HG03571 (cell line): ENCODE results near the gene PDF.

Experiments
- ATAC-seq: cut with Tn5 transposase; IDR thresholded peaks from one replicate; pipeline ENCODE4 v1.9.1; 2021; ENCODE audit not compliant: unreplicated experiment

The PDF gene

GRCh38 chr16:69339289-69340094 is 9.1 kb upstream of the PDF start, which contains the start of the genes COG8 and NIP7:
TSS of gene COG8 (minus strand) at chr16:69339564. CDS start at chr16:69339552, 12 bp downstream.
TSS of gene NIP7 (plus strand) at chr16:69339772. CDS start at chr16:69339830, 58 bp downstream.
- ATAC-seq: peak; percentile 86

GRCh38 chr16:69338557-69339288 is 8.3 kb upstream of the PDF start:
- no peak for ATAC-seq

- no peak for ATAC-seq
These were observed 4.3 kb upstream of the PDF start for GRCh38 chr16:69334696-69335095.

- peak; percentile 22 for ATAC-seq
These were observed 761 bp downstream of the PDF start for GRCh38 chr16:69329369-69330285.

- no peak for ATAC-seq
These were observed 1.5 kb downstream of the PDF start for GRCh38 chr16:69328854-69329316.

GRCh38 chr16:69327585-69328310 is 2.6 kb downstream of the PDF start:
- ATAC-seq: no peak

GRCh38 chr16:69326172-69326873 is 4.1 kb downstream of the PDF start:
- no peak for ATAC-seq

- no peak for ATAC-seq
These were observed 4.6 kb downstream of the PDF start for GRCh38 chr16:69325784-69326171.

GRCh38 chr16:69324585-69325253 is 5.7 kb downstream of the PDF start:
- no peak for ATAC-seq

GRCh38 chr16:69324013-69324531 is 6.3 kb downstream of the PDF start:
- ATAC-seq: no peak

GRCh38 chr16:69323415-69323814 is 7.0 kb downstream of the PDF start:
- no peak for ATAC-seq

GRCh38 chr16:69322343-69322742 is 8.0 kb downstream of the PDF start:
- ATAC-seq: no peak

- no peak for ATAC-seq
These were observed 9.3 kb downstream of the PDF start for GRCh38 chr16:69321080-69321479.

- ATAC-seq: no peak
These were observed 9.7 kb downstream of the PDF start for GRCh38 chr16:69320740-69321073.

GRCh38 chr16:69319826-69320739 is 10.3 kb downstream of the PDF start:
- no peak for ATAC-seq

GRCh38 chr16:69319381-69319780 is 11.0 kb downstream of the PDF start:
- no peak for ATAC-seq

- no peak for ATAC-seq
These were observed 11.5 kb downstream of the PDF start for GRCh38 chr16:69318911-69319289.
